OCI-LY3 (cell line): ENCODE results near the gene RBM25.

ENCODE experiments used
- CTCF ChIP-seq: fragments of 200-600, 300-600 bp; sonication (generic); IDR thresholded peaks from 2 replicates; pipeline ENCODE4 v1.5.1; 2014; ENCODE audit warnings: antibody characterized with exemption, low read length, low read depth
- EZH2phosphoT487 ChIP-seq: fragments of 200-600 bp; shearing (Covaris generic); IDR thresholded peaks from 2 replicates; pipeline ENCODE4 v1.6.1; 2018; ENCODE audit warnings: antibody characterized with exemption, mixed run types, low read depth

GRCh38 chr14:73027546-73027945, 30.8 kb upstream of the RBM25 start:
- TF ChIP-seq CTCF (no peak), EZH2phosphoT487 (no peak)
